Stimulated activated CD4-positive, alpha-beta T cell treated with anti-CD3 and anti-CD28 coated beads, Interleukin-12 subunit alpha, Interleukin-12 subunit beta, amount 100 ng/mL, for 24 hours (primary cell): ENCODE data around the gene CRY1.

Source experiments
- DNase-seq, 2 experiments: peaks; one replicate each; pipeline ENCODE4 v3.0.0-alpha.2; 2020; ENCODE audit warnings: low read depth in 2 of 2

Gene CRY1

DNA sequence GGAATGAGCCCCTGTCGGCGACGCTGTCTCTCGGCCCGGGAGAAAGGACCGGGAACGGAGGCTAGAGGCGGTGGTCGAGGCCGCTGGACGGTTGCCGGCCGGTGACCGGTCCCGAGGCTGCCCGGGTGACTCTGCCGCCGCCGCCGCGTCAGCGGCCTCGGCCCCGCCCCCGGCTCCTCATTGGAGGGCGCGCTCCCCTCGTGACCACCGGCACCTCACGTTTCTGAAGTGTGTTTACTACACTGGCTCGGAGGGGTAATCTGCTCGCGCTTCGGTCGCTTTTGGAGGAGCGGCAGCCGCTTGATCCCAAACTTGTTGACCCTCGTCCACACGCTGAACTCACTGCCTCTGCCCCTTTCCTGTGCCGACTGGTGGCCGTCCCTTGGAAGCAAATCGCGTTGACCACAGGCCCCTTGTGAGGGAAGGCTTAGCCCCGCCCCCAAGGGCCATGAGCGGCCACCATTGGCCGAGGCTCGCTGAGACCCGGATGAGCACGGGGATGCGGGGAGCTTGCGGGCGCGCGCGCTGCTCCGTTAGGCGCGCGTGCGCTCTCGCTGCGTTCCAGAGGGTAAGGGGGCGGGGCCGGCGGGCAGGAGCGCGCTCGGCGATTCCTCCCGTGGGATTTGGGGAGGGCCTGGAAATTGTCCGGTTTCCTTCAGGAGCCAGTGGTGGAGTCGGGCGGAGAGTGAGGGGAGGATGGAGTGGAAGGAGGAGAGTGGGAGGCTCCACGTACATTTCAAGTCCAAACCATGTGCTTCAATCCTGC, at the start of gene CRY1:
Gene CRY1, minus strand, starts transcription at position 133 of the 766 bp plus-strand sequence. CDS start 588 bp downstream, outside the sequence.
- peak; percentile 87 to 89 for DNase-seq

DNA sequence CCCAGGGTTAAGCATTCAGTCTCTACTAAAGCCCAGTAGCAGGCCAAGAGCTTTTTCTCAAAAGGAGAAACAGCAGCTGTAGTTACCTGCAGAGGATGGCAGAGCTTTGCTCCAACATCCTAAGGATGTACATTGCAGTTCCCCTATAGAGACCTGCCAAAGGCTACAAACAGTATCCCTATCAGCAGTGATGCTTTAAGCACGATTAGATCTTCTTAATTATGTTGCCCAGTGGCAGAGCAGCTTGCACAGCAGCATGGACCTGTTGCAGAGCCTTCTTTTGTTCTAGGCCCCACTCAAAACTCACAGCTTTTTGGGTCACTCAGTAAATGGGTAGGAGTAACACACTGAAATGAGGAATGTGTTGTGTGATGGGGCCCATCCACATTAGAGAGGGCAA, 46.4 kb upstream of the CRY1 start:
- DNase-seq = no peak

GRCh38 chr12:107138990-107139389, 45.6 kb upstream of the CRY1 start:
- DNase-seq = no peak

GRCh38 chr12:107135177-107135576, 41.8 kb upstream of the CRY1 start:
- DNase-seq = no peak

- DNase-seq = peak in 1 of 2 experiments; percentile 26
These were observed 41.2 kb upstream of the CRY1 start for GRCh38 chr12:107134558-107134957.

DNA sequence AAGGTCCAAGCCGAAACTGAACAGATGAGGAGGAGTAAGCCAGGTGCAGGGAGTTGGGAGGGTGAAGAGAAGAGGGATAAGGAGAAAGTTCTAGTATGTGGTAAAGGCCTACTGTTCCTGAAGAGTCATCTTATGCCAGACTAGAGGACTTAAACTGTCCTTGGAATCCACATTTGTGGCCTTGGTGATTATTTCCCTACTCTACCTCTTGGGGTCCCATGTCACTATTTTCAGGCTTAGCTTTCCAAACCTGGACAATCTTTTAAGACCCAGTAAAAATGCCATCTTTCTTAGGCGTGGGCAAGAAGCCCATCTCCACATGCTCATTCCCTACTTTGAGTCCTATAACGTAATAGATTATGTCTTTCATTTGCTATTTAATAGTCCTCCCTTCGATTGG, 40.1 kb upstream of the CRY1 start:
- no peak for DNase-seq

DNA sequence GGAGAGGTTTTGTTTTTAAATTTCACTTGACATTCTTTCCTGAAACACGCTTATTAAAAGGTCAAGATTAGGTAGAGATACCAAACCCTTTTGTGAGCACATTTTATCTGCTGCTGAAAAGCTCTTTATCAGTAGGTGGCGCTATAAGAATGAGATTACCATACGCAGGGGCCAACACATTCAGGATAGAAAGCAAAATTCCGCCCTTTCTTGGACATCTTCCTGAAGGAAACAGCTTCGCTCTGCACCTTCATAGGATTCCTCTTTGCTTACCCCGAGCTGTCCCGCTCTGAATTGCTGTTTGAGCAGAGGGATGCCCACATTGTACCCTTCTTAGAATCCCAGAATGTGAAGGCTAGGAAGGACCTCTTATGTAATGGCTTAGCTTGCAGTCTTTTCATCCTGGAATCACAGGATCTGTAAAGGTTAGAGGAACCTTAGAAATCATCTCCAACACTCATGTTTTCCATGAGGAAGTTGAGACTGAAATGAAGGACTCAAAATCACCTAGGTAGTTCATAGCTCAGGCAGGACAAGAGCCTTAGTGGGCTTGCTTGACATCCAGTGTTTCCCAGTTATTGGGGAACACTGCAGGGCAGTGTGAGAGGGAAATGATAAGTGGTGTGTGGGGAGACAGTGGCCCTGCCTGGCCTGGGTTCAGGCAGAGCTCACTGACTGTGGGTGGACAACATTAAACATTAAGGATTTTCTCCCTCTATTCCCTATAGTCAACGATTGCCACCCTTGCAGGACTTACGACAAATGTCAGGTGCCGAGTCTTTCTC, 38.7 kb upstream of the CRY1 start:
- DNase-seq = no peak

DNA sequence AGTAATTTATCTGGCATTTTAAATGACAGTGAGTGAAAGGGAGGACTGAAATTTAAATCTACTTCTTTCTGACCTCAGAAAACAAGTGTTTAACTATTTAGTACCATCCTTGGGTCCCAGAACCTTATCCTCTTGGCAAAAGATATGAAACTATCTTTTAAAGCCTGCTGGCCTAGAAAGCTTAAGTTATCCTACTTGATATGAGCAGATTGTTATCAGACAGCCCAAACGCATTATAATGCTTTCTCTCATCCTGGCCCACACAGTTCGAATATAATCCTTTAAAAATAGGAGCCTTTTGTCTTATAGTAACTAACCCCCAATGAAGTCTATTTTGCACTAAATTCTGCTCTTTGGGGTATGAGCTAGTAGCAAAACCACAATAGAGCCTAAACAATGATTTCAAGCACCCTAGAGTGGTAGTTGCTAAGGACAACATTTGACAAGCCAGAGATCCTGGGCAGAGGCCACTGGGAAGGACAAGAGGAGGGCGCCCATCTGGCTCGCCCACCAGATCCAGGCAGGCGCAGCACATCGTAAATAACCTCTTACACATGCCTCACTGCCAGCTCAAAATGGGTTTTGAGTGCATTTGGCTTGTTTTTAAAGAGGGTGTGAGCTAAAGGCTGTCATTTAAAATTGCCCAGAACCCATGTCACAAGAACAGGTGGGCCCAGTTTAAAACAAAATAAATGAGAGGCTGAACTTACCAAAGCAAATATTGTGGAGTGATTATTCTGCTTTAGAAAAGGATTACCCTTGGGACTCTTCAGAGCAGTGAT, 37.7 kb upstream of the CRY1 start:
- DNase-seq = no peak

DNA sequence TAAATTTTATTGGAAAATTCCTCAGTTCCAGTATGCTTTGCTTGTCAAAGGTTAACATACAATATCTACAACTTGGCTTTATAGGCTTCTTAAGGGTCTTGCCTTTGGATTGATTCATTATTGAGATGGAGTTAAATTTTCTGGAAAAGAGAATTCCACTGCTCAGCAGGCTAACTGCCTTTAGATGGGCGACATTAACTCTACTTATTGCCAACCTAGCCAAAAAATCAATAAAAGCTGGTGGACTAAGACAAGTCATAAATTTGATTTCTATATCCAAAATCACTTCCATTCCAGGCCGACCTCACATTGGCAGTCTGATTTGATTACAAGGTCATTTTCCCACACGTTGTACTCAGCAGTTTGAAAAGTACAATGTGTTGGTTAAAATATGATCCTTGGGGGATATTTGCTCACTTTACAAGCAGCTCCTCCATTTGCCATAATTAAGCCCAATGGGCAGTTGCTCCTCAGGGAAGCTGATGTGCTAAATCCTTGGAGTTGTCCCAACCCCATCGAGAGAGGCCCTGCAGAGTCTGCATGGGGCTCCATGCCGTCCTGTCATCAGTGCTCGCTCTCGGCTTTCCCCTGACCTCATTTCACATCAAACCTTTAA, 36.1 kb upstream of the CRY1 start:
- no peak for DNase-seq

DNA sequence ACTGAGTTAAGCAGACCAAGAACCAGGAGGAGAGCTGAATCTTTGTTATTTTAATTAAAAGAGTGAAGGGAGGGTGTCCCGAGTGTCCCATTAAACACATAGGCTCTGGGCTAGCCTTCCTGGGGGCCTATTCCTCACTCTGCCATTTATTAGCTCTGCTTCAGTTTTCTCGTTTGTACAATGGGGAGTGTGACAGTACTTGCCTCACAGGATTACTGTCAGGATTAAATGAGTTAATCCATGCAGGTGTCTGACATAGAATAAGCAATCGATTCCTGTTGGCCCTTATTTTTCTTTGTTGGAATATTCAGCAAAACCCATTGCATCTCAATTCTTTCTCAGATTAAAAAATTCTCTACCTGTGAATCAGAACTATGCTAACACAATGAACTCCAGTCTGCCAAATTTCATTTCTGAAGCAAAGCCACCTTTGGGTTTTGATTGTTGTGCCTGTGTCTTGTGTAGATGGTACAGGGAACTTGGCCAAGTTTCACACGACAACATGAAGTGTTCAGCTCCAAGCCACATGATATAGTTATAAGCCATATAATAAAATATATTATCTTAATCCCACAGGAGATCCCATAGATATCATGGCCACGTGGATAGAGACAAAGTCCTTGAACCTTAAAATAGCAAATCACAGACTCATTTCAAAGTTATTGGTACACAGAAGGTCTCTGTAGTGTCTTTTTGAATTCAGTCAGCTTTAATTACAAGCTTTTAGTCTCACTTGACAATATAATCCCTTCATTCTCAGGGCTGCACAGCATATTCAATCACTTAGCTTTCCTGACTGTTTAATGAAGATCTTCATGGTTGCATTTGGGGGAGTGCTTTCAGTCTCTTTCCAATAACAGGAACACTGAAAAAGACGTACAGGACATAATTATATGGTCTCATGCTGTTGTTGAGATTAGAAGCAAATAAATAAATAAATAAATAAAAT, 34.4 kb upstream of the CRY1 start:
- no peak for DNase-seq

GRCh38 chr12:107126796-107127481, 33.6 kb upstream of the CRY1 start:
- DNase-seq = no peak

GRCh38 chr12:107125833-107126232, 32.5 kb upstream of the CRY1 start:
- DNase-seq = no peak

DNA sequence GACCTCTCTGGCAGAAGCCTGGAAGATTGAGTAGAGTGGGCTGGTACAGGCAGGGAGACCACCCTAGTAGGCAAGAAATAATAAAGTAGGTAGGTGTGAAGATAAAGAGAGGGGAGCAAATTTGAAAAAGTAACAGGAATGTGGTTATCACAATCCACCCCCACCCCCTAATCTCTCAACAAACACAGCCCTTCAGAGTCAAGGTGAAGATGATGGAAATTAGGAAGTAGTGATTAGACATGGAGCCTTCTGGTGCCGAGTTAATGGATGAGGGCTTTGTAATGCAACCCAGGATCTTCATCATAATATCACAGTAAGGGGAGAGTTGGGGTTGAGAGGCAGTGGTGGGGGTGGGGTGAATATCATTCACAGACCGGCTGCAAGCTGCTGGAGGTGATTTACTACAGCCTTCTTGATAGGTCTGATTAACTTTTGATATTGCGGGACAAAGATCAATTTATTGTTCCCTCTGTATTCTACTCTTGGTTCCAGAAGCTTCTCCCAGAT, 29.2 kb upstream of the CRY1 start:
- no peak for DNase-seq

- no peak for DNase-seq
These were observed 25.7 kb upstream of the CRY1 start for GRCh38 chr12:107119091-107119490.

- no peak for DNase-seq
These were observed 25.3 kb upstream of the CRY1 start for GRCh38 chr12:107118624-107119023.

GRCh38 chr12:107115119-107115518, 21.8 kb upstream of the CRY1 start:
- DNase-seq = no peak

DNA sequence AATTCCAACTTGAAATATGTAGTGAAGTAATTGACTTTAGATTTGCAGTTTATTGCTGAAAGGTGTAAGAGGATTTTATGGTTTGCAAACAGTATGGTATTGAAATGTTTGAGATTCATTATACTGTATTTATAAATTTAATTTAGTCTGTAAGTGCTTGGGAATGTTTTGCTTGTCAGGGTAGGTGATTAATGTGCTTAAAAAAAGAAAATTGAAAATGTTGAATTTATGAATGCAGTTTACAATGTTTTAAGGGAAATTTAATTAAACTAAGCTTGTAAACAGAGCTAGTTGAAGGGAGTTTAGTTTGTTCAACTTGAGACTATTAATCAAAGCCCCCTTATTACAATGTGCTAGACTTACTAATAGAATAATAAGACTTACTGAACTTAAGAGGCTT, 18.0 kb upstream of the CRY1 start:
- no peak for DNase-seq

- DNase-seq = no peak
These were observed 16.7 kb upstream of the CRY1 start for GRCh38 chr12:107109726-107110719.
